ENCODE measurements around the gene MAPKAPK2. TPM values are rescaled to one million over a fixed set of nuclear protein-coding genes. Genes with fewer than 3 reads are reported as not detected.

The MAPKAPK2 gene
- total RNA-seq, 1 experiment from 2014 or later: 54.9 TPM

DNA sequence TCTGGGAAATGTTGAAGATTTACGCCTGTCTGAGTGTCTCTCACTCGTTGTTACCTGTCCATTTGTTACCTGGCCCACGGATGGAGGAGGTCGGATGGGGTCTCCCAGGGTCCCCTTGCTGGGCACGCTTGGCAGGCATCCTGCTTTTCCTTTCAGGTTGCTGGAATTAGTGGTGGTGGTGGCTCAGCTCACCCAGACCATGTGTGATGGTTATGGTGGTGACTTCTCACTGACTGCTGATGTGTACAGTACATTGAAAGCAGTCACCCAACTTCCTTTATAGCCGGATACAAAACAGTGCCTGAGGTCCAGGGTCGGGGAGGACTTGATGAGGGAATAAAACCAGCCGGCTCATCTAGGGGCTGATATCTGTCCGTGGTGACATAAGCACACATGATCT lies 19.5 kb downstream of the MAPKAPK2 start:
- no peaks in the 10 kb centered on the region for H3K36me3 Mint-ChIP-seq
- ChIA-PET CTCF (interaction anchor here (1.2 to 2.8 kb wide), 9 partner anchors 19 to 207 kb away, joined by 3 to 16 read pairs (median 5); no protein-coding TSS in a partner anchor), POLR2A (no interaction called here)
- no peaks in the 10 kb centered on the region for H3K9me3 Mint-ChIP-seq
- H3K27ac Mint-ChIP-seq: no peak overlapping the region
- no peak overlapping the region for H3K4me3 Mint-ChIP-seq
- peaks cover 82% of the 10 kb centered on the region for H3K4me1 Mint-ChIP-seq
- no peak for DNase-seq (ENCODE audit: low spot score)
- no peaks in the 10 kb centered on the region for H3K27me3 Mint-ChIP-seq (ENCODE audit: low read depth)
- no peak for ATAC-seq
- TF ChIP-seq, protein P1, sequence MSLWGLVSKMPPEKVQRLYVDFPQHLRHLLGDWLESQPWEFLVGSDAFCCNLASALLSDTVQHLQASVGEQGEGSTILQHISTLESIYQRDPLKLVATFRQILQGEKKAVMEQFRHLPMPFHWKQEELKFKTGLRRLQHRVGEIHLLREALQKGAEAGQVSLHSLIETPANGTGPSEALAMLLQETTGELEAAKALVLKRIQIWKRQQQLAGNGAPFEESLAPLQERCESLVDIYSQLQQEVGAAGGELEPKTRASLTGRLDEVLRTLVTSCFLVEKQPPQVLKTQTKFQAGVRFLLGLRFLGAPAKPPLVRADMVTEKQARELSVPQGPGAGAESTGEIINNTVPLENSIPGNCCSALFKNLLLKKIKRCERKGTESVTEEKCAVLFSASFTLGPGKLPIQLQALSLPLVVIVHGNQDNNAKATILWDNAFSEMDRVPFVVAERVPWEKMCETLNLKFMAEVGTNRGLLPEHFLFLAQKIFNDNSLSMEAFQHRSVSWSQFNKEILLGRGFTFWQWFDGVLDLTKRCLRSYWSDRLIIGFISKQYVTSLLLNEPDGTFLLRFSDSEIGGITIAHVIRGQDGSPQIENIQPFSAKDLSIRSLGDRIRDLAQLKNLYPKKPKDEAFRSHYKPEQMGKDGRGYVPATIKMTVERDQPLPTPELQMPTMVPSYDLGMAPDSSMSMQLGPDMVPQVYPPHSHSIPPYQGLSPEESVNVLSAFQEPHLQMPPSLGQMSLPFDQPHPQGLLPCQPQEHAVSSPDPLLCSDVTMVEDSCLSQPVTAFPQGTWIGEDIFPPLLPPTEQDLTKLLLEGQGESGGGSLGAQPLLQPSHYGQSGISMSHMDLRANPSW (CRISPR knock-in tag; conservative IDR thresholded peaks at IDR 0.05; ENCODE audit: low read depth): no peak
- TF ChIP-seq TP53 (CRISPR knock-in tag; IDR thresholded peaks at IDR 0.05): no peak

- H3K4me1 Mint-ChIP-seq: peaks cover 81% of the 10 kb centered on the region
- TF ChIP-seq AFF4 (CRISPR knock-in tag; IDR thresholded peaks at IDR 0.05; ENCODE audit: borderline replicate concordance) (no peak), HMGXB4 (CRISPR knock-in tag; IDR thresholded peaks at IDR 0.05) (no peak), GTF2I (CRISPR knock-in tag; conservative IDR thresholded peaks at IDR 0.05) (no peak), MXD4 (CRISPR knock-in tag; IDR thresholded peaks at IDR 0.05; ENCODE audit: borderline replicate concordance) (no peak), ZNF317 (CRISPR knock-in tag; IDR thresholded peaks at IDR 0.05; ENCODE audit: borderline replicate concordance, low read depth) (no peak), NFATC4 (CRISPR knock-in tag; IDR thresholded peaks at IDR 0.05) (no peak), SMAD3 (CRISPR knock-in tag; IDR thresholded peaks at IDR 0.05; ENCODE audit: borderline replicate concordance) (no peak), AR (CRISPR knock-in tag; IDR thresholded peaks at IDR 0.05) (no peak), ZNF263 (CRISPR knock-in tag; IDR thresholded peaks at IDR 0.05; ENCODE audit: low read depth) (no peak), SMAD4 (CRISPR knock-in tag; IDR thresholded peaks at IDR 0.05) (no peak)
- TF ChIP-seq, protein P2, sequence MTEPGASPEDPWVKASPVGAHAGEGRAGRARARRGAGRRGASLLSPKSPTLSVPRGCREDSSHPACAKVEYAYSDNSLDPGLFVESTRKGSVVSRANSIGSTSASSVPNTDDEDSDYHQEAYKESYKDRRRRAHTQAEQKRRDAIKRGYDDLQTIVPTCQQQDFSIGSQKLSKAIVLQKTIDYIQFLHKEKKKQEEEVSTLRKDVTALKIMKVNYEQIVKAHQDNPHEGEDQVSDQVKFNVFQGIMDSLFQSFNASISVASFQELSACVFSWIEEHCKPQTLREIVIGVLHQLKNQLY (CRISPR knock-in tag; IDR thresholded peaks at IDR 0.05): no peak
- CTCF ChIA-PET: interaction anchor here (1.0 to 2.8 kb wide), 12 partner anchors 18 to 230 kb away, joined by 3 to 16 read pairs (median 5); no protein-coding TSS in a partner anchor
- peak overlapping the region; percentile 21; the same call in 1 of the 2 replicates for H3K4me3 Mint-ChIP-seq
- DNase-seq (ENCODE audit: low spot score): no peak
- POLR2A ChIA-PET: interaction anchor here (1.2 kb wide), 1 partner anchor 11 kb away, joined by 8 read pairs; no protein-coding TSS in a partner anchor
- no peaks in the 10 kb centered on the region for H3K27me3 Mint-ChIP-seq (ENCODE audit: low read depth)
- ATAC-seq: peak; percentile 5; the same call in 1 of the 2 replicates
- H3K27ac Mint-ChIP-seq: peak overlapping the region; percentile 70
- no peaks in the 10 kb centered on the region for H3K36me3 Mint-ChIP-seq
- no peaks in the 10 kb centered on the region for H3K9me3 Mint-ChIP-seq
Measured at GRCh38 chr1:206705191-206705590, 20.5 kb downstream of the MAPKAPK2 start.
